IPS-15b (cell line): ENCODE results near the gene NUDT8.
"Not testable (repeated sequence)": the region's sequence is repeated elsewhere in the genome, so short reads cannot be mapped to it uniquely, and the experiment has no call there.

Source experiments
- H3K27me3 ChIP-seq: one replicate; pipeline ENCODE4 v1.6.1; 2013; ENCODE audit warnings: low read length; ENCODE audit not compliant: control insufficient read depth, insufficient read depth
- H3K36me3 ChIP-seq: one replicate; pipeline ENCODE4 v1.6.1; 2013; ENCODE audit warnings: low read length; ENCODE audit not compliant: control insufficient read depth, insufficient read depth
- H3K4me1 ChIP-seq: one replicate; pipeline ENCODE4 v1.6.1; 2013; ENCODE audit warnings: mild to moderate bottlenecking, low read length; ENCODE audit not compliant: control insufficient read depth, insufficient read depth
- H3K4me3 ChIP-seq: one replicate; pipeline ENCODE4 v1.5.1; 2013; ENCODE audit warnings: low read depth, low read length
- H3K9ac ChIP-seq: one replicate; pipeline ENCODE4 v1.6.1; 2013; ENCODE audit warnings: low read depth, mild to moderate bottlenecking, low read length
- H3K9me3 ChIP-seq: one replicate; pipeline ENCODE4 v1.6.1; 2013; ENCODE audit warnings: mild to moderate bottlenecking, low read length; ENCODE audit not compliant: control insufficient read depth, insufficient read depth

The NUDT8 gene

DNA sequence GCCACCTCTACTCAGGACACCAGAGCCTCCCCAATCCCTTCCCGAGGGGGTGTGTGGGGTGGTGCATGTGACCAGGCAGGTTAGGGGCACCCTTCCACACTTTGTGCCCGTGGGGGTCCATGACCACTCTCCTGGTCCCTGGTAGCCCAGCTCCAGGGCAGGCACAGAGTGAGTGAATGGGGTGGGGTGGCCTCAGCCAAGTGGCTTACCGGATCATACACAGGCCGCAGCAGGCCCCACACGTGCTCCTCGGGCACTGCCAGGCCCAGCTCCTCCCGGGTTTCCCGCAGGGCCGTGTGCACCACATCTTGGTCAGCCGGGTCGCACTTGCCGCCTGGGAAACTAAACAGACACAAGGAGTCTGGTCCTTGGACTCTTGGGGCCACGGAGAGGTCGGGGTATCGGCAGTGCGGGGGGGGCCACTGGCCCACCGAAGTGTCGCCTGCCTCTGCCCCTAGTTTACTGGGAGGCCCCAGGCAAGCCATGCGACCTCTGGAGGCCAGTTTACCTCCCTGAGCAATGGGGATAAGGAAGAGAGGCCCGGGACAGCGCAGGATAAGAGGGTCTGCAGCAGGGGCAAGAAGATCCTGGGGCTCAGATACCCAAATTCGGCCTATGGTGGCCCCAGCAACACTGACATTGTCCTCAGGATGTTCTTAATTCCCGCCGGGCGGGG lies 889 bp downstream of the NUDT8 start:
- Histone ChIP-seq H3K36me3 (peaks cover 7% of the 10 kb centered on the region), H3K9ac (peak overlapping the region; percentile 24), H3K9me3 (no peaks in the 10 kb centered on the region), H3K27me3 (no peaks in the 10 kb centered on the region), H3K4me1 (peaks cover 3% of the 10 kb centered on the region), H3K4me3 (peak overlapping the region; percentile 61)

DNA sequence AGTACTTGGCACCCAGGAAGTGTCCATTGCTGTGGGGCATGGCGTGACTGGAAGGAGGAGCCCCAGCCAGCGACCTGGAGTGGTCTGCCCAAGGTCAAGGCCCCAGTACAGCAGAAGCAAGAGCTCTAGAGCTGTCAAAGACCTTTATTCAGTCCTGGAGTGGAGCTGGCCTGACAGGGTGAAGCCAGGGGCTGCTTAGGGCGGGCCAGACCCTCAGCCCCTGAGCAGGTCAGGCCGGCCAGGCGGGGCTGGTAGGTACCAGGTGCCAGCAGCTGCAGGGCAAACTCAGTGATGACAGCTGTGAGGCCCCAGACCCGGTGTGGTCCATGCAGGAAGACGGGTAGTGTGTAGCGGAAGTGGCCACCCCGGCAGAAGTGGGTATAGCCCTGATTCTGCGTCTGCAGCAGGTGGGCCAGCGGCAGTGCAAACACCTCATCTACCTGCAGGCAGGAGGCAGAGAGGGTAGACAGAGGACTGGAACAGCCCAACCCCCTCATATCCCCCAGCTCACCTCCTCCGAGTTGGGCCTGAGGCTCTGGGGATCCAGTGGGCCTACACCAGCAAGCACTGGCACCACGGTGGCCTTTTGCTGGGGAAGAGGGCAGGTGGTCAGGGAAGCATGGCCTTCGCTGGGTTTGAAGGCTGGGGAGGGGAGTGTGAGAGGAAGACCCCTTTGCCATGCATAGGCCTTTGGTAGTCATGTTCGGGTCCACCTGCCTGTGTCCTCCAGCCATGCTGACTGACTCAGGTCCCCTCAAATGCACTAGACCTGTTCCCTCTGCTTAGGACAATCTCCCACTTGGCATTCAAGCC lies 1.7 kb downstream of the NUDT8 start:
- H3K36me3 ChIP-seq, result peaks cover 7% of the 10 kb centered on the region
- H3K9me3 ChIP-seq, result no peaks in the 10 kb centered on the region
- H3K9ac ChIP-seq, result peak overlapping the region; percentile 32
- no peaks in the 10 kb centered on the region for H3K27me3 ChIP-seq
- H3K4me3 ChIP-seq, result no peak overlapping the region
- H3K4me1 ChIP-seq, result peaks cover 3% of the 10 kb centered on the region

DNA sequence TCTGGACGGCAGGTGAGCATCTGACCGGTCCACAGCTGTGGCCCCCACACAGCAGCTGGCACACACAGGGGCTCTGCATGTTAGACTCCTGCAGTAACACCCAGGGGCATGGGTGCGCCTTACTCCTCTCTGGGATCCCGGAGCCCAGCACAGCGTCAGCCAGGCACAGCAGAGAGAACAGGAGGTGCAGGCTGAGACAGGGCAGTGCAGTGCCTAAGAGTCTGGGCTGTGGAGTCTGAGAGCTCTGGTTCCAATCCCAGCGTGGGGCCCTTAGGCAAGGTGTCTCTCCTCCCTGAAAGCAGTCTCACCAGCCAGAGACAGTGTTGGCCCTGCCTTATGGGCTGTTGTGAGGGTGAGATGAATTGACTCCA lies 2.3 kb downstream of the NUDT8 start:
- H3K4me1 ChIP-seq, result peaks cover 3% of the 10 kb centered on the region
- H3K9ac ChIP-seq, result peak overlapping the region; percentile 60
- H3K9me3 ChIP-seq, result no peaks in the 10 kb centered on the region
- no peaks in the 10 kb centered on the region for H3K27me3 ChIP-seq
- H3K36me3 ChIP-seq, result peaks cover 7% of the 10 kb centered on the region
- peak overlapping the region; percentile 13 for H3K4me3 ChIP-seq

DNA sequence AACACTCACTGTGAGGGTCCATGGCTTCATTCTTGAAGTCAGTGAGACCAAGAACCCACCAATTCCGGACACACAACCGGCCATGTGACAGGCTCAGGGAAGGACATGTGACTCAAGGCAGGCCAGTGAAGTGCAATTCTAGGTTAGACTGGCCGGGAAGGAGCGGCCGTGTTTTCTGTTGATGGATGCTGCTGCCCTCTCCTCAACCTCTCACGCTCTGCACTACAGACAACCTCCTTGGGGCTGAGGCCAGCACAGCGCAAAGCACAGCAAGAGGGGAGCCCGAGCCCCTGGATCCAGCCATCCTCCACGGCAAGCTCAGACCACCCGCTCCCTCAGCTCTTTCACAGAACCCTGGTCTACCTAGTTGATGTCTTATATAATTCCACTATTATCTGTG lies 2.8 kb downstream of the NUDT8 start:
- H3K4me3 ChIP-seq, result peak overlapping the region; percentile 13
- H3K36me3 ChIP-seq, result peaks cover 7% of the 10 kb centered on the region
- H3K9me3 ChIP-seq, result no peaks in the 10 kb centered on the region
- no peaks in the 10 kb centered on the region for H3K27me3 ChIP-seq
- peak overlapping the region; percentile 60 for H3K9ac ChIP-seq
- peaks cover 3% of the 10 kb centered on the region for H3K4me1 ChIP-seq

DNA sequence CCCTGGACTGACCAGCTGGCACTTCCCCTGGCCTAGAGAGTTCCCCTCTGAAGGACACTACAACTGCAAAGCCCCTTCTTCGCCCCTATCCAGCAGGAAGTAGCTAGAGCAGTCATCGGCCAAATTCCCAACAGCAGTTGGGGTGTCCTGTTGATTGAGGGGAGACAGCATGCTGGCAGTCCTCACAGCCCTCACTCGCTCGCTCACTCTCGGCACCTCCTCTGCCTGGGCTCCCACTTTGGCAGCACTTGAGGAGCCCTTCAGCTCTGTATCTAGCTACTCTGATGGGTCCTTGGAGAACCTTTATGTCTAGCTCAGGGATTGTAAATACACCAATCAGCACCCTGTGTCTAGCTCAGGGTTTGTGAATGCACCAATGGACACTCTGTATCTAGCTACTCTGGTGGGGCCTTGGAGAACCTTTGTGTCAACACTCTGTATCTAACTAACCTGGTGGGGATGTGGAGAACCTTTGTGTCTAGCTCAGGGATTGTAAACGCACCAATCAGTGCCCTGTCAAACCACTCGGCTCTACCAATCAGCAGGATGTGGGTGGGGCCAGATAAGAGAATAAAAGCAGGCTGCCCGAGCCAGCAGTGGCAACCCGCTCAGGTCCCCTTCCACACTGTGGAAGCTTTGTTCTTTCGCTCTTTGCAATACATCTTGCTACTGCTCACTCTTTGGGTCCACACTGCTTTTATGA lies 3.5 kb downstream of the NUDT8 start:
- not testable (repeated sequence) for H3K9me3 ChIP-seq, H3K4me1 ChIP-seq, H3K27me3 ChIP-seq, H3K36me3 ChIP-seq, H3K4me3 ChIP-seq, H3K9ac ChIP-seq

DNA sequence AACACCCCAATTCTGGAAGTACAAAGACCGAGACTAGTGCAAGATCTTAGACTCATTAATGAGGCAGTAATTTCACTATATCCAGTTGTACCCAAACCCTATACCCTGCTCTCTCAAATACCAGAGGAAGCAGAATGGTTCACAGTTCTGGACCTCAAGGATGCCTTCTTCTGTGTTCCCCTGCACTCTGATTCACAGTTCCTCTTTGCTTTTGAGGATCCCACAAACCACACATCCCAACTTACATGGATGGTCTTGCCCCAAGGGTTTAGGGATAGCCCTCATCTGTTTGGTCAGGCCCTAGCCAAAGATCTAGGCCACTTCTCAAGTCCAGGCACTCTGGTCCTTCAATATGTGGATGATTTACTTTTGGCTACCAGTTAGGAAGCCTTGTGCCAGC lies 5.9 kb downstream of the NUDT8 start:
- not testable (repeated sequence) for H3K36me3 ChIP-seq, H3K27me3 ChIP-seq, H3K9ac ChIP-seq, H3K4me1 ChIP-seq, H3K4me3 ChIP-seq, H3K9me3 ChIP-seq

DNA sequence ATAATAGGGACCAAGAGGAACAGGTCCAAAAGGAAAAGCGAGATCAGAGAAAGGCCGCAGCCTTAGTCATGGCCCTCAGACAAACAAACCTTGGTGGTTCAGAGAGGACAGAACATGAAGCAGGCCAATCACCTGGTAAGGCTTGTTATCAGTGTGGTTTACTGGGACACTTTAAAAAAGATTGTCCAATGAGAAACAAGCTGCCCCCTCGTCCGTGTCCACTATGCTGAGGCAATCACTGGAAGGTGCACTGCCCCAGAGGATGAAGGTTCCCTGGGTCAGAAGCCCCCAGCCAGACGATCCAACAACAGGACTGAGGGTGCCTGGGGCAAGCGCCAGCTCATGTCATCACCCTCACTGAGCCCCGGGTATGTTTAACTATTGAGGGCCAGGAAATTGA lies 6.8 kb downstream of the NUDT8 start:
- H3K4me1 ChIP-seq, H3K27me3 ChIP-seq, H3K36me3 ChIP-seq, H3K4me3 ChIP-seq, H3K9ac ChIP-seq, H3K9me3 ChIP-seq: not testable (repeated sequence)

DNA sequence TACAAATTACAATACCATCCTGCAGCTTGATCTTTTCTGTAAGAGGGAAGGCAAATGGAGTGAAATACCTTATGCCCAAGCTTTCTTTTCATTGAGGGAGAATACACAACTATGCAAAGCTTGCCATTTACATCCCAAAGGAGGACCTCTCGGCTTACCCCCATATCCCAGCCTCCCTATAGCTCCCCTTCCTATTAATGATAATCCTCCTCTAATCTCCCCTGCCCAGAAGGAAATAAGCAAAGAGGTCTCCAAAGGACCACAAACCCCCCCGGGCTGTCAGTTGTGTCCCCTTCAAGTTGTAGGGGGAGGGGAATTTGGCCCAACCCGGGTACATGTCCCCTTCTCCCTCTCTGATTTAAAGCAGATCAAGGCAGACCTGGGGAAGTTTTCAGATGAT lies 7.8 kb downstream of the NUDT8 start:
- H3K9ac ChIP-seq, H3K36me3 ChIP-seq, H3K4me1 ChIP-seq, H3K9me3 ChIP-seq, H3K27me3 ChIP-seq: not testable (repeated sequence)
- H3K4me3 ChIP-seq, result peak overlapping the region; percentile 77

DNA sequence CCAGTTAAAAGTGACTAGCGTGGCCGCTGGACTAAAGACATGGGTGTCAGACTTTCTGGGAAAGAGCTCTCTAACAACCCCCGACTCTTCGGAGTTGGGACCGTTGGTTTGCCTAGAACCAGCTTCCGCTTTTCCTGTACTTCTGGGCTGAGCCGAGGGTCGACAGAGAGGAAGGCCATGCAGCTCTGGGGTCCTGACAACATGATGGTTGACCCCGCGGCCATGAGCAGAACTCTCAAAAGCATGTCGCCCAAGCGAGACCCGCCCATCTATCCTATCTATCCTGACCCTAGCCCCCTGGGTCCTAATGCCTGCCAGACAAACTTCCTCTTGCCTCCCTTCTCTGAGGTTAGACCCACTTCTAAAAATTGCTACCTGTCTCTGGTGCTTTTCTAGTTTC lies 9.1 kb downstream of the NUDT8 start:
- not testable (repeated sequence) for H3K36me3 ChIP-seq, H3K27me3 ChIP-seq, H3K9me3 ChIP-seq
- Histone ChIP-seq H3K4me3 (peak overlapping the region; percentile 77), H3K4me1 (peaks cover 13% of the 10 kb centered on the region), H3K9ac (peak overlapping the region; percentile 48)

DNA sequence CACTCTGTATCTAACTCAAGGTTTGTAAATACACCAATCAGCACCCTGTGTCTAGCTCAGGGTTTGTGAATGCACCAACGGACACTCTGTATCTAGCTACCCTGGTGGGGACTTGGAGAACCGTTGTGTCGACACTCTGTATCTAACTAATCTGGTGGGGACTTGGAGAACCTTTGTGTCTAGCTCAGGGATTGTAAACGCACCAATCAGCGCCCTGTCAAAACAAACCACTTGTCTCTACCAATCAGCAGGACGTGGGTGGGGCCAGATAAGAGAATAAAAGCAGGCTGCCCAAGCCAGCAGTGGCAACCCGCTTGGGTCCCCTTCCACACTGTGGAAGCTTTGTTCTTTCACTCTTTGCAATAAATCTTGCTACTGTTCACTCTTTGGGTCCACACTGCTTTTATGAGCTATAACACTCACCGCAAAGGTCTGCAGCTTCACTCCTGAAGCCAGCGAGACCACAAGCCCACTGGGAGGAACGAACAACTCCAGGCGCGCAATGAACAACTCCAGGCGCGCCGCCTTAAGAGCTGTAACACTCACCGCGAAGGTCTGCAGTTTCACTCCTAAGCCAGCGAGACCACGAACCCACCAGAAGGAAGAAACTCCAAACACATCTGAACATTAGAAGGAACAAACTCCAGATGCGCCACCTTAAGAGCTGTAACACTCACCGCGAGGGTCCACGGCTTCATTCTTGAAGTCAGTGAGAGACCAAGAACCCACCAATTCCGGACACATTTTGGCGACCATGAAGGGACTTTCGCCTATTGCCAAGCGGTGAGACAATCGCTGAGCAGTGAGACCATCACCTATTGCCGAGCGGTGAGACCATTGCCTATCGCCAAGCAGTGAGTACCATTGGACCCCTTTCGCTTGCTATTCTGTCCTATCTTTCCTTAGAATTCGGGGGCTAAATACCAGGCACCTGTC lies 9.8 kb downstream of the NUDT8 start:
- H3K27me3 ChIP-seq, H3K9me3 ChIP-seq, H3K36me3 ChIP-seq: not testable (repeated sequence)
- Histone ChIP-seq H3K4me1 (peaks cover 14% of the 10 kb centered on the region), H3K9ac (peak overlapping the region; percentile 48), H3K4me3 (peak overlapping the region; percentile 77)

DNA sequence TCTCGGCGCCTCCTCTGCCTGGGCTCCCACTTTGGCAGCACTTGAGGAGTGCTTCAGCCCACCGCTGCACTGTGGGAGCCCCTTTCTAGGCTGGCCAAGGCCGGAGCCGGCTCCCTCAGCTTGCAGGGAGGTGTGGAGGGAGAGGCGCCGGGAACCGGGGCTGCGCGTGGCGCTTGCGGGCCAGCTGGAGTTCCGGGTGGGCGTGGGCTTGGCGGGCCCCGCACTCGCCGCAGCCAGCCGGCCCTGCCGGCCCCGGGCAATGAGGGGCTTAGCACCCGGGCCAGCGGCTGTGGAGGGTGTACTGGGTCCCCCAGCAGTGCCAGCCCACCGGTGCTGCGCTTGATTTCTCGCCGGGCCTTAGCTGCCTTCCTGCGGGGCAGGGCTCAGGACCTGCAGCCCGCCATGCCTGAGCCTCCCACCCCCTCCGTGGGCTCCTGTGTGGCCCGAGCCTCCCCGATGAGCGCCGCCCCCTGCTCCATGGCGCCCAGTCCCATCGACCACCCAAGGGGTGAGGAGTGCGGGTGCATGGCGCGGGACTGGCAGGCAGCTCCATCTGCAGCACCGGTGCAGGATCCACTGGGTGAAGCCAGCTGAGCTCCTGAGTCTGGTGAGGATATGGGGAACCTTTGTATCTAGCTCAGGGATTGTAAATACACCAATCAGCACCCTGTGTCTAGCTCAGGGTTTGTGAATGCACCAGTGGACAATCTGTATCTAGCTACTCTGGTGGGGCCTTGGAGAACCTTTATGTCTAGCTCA lies 10.7 kb downstream of the NUDT8 start:
- H3K9ac ChIP-seq, H3K36me3 ChIP-seq, H3K4me3 ChIP-seq, H3K27me3 ChIP-seq, H3K9me3 ChIP-seq: not testable (repeated sequence)
- H3K4me1 ChIP-seq, result peaks cover 20% of the 10 kb centered on the region
